ENCODE data around the gene PAIP2. TPM values are rescaled to one million over a fixed set of nuclear protein-coding genes. Genes with fewer than 3 reads are reported as not detected.

PAIP2 gene
- total RNA-seq, 1 experiment from 2014 or later, result 108 TPM

DNA sequence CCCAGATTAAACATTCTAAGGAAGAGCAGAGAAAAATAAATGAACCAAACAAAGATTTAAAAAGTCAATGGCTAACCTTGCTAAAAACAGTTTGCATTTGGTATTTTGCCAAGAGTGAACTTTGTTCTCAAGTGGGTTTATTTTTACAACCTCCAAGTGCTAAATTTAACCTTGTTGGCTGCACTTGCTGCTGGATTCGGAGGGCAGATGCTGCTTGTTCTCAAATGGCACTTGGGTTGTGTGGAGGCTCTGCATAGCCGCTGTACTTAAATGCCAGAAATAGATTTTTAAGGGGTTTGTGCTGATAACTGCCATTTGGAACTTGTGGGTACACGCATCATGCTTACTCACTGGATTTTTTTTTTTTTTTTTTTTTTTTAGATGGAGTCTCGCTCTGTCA is 75.6 kb downstream of the PAIP2 start:
- H3K9me3 ChIP-seq (ENCODE audit: control insufficient read depth in 1 of 2, insufficient read depth in 1 of 2, low read depth in 1 of 2, low read length in 2 of 2), result no peaks in the 10 kb centered on the region
- no peak for TF ChIP-seq EZH2phosphoT487 (IDR thresholded peaks at IDR 0.05; ENCODE audit: borderline replicate concordance)
- no peak for TF ChIP-seq FOSL1 (IDR thresholded peaks at IDR 0.05; ENCODE audit: low read depth)
- no peak for TF ChIP-seq TCF7L2 (IDR thresholded peaks at IDR 0.05; ENCODE audit: borderline replicate concordance, extremely low read depth, insufficient read depth, insufficient read length)
- TF ChIP-seq, protein P1, sequence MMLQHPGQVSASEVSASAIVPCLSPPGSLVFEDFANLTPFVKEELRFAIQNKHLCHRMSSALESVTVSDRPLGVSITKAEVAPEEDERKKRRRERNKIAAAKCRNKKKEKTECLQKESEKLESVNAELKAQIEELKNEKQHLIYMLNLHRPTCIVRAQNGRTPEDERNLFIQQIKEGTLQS (IDR thresholded peaks at IDR 0.05), result no peak
- TF ChIP-seq POLR2AphosphoS5 (IDR thresholded peaks at IDR 0.05; ENCODE audit: low read depth, low read length), result no peak
- no peak for TF ChIP-seq ZNF274 (IDR thresholded peaks at IDR 0.05; ENCODE audit: low read depth, low read length)
- TF ChIP-seq, protein P2, sequence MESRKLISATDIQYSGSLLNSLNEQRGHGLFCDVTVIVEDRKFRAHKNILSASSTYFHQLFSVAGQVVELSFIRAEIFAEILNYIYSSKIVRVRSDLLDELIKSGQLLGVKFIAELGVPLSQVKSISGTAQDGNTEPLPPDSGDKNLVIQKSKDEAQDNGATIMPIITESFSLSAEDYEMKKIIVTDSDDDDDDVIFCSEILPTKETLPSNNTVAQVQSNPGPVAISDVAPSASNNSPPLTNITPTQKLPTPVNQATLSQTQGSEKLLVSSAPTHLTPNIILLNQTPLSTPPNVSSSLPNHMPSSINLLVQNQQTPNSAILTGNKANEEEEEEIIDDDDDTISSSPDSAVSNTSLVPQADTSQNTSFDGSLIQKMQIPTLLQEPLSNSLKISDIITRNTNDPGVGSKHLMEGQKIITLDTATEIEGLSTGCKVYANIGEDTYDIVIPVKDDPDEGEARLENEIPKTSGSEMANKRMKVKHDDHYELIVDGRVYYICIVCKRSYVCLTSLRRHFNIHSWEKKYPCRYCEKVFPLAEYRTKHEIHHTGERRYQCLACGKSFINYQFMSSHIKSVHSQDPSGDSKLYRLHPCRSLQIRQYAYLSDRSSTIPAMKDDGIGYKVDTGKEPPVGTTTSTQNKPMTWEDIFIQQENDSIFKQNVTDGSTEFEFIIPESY (IDR thresholded peaks at IDR 0.05; ENCODE audit: extremely low read depth, insufficient replicate concordance, low read length), result no peak
- no peak for TF ChIP-seq RAD21 (IDR thresholded peaks at IDR 0.05; ENCODE audit: low read depth)
- no peak for TF ChIP-seq SIN3A (IDR thresholded peaks at IDR 0.05; ENCODE audit: low read depth)
- TF ChIP-seq ZFX (IDR thresholded peaks at IDR 0.05), result no peak
- TF ChIP-seq SRF (IDR thresholded peaks at IDR 0.05; ENCODE audit: low read depth), result no peak
- TF ChIP-seq, protein P3, sequence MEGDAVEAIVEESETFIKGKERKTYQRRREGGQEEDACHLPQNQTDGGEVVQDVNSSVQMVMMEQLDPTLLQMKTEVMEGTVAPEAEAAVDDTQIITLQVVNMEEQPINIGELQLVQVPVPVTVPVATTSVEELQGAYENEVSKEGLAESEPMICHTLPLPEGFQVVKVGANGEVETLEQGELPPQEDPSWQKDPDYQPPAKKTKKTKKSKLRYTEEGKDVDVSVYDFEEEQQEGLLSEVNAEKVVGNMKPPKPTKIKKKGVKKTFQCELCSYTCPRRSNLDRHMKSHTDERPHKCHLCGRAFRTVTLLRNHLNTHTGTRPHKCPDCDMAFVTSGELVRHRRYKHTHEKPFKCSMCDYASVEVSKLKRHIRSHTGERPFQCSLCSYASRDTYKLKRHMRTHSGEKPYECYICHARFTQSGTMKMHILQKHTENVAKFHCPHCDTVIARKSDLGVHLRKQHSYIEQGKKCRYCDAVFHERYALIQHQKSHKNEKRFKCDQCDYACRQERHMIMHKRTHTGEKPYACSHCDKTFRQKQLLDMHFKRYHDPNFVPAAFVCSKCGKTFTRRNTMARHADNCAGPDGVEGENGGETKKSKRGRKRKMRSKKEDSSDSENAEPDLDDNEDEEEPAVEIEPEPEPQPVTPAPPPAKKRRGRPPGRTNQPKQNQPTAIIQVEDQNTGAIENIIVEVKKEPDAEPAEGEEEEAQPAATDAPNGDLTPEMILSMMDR (IDR thresholded peaks at IDR 0.05 in 2 of 3, conservative IDR thresholded peaks at IDR 0.05 in 1 of 3; ENCODE audit: borderline replicate concordance in 1 of 3, insufficient read depth in 1 of 3, low read depth in 2 of 3, low read length in 2 of 3), result no peak
- TF ChIP-seq ELF1 (IDR thresholded peaks at IDR 0.05; ENCODE audit: borderline replicate concordance, low read depth), result no peak
- TF ChIP-seq, protein P4, sequence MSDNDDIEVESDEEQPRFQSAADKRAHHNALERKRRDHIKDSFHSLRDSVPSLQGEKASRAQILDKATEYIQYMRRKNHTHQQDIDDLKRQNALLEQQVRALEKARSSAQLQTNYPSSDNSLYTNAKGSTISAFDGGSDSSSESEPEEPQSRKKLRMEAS (IDR thresholded peaks at IDR 0.05), result no peak
- TF ChIP-seq JUND (IDR thresholded peaks at IDR 0.05), result no peak
- RAD21 ChIA-PET (ENCODE audit: low non-redundant PET in 1 of 2, low total read pairs in 2 of 2, uncharacterized antibody in 2 of 2, unreplicated experiment in 2 of 2), result no interaction called here
- intact Hi-C loops (cut with micrococcal nuclease), result no loop called here
- no peak overlapping the region for H2AFZ ChIP-seq (ENCODE audit: low read depth, low read length, poor library complexity, severe bottlenecking)
- H4K20me1 ChIP-seq (ENCODE audit: insufficient read depth), result no peaks in the 10 kb centered on the region
- no peak overlapping the region for H3K9ac ChIP-seq (ENCODE audit: low read length)
- POLR2A ChIA-PET, result no interaction called here
- no peak overlapping the region for H3K4me3 ChIP-seq (replicated peaks in 1 of 2; ENCODE audit: low read depth in 1 of 2, low read length in 2 of 2)
- H3K36me3 ChIP-seq (ENCODE audit: control insufficient read depth in 1 of 2, insufficient read depth in 2 of 2, low read length in 2 of 2), result no peaks in the 10 kb centered on the region
- no peaks in the 10 kb centered on the region for H3K9me2 ChIP-seq (ENCODE audit: insufficient read depth)
- H3K4me1 ChIP-seq (ENCODE audit: control insufficient read depth in 1 of 2, insufficient read depth in 2 of 2, low read length in 2 of 2), result peaks cover 3 to 18% of the 10 kb centered on the region in 2 experiments; a peak in 3 of 4 replicates
- H3K27me3 ChIP-seq (ENCODE audit: insufficient read depth, low read length), result no peaks in the 10 kb centered on the region
- H3K79me2 ChIP-seq (ENCODE audit: insufficient read depth, low read length), result no peaks in the 10 kb centered on the region
- no peak for ATAC-seq
- peak overlapping the region; percentile 20; the same call in 1 of the 2 replicates for H3K4me2 ChIP-seq (ENCODE audit: low read length)
- H3K27ac ChIP-seq (ENCODE audit: low read depth, low read length), result no peak overlapping the region
- no peak for DNase-seq (ENCODE audit: low read depth, low spot score)
- BruUV-seq (replicated peaks), result no TSS peak
- CTCF ChIA-PET, result no interaction called here

Measured in HCT116 (cell line).